Left lobe of liver (tissue), 2 donors: Measurements from ENCODE around the gene ZFR2. TPM values are rescaled to one million over a fixed set of nuclear protein-coding genes. Genes with fewer than 3 reads are reported as not detected.

Source experiments
- ATAC-seq: fragments of 200-7000 bp; cut with Tn5 transposase; one replicate; pipeline ENCODE4 v1.9.1; 2020; ENCODE audit warnings: mild to moderate bottlenecking, moderate library complexity
- DNase-seq: peaks from one replicate; pipeline ENCODE4 v3.0.0-alpha.2; 2020; ENCODE audit warnings: low spot score
- total RNA-seq: library from RNA; stranded (reverse); gene quantifications from one replicate; pipeline ENCODE4 v1.2.1, GENCODE V29; 2021
- donor health status: DM: no; HTN: no; CAD: no; lungs with moderate emphysema.
- donor health status: DM: no; HTN: yes; CAD: no.

Gene ZFR2
- total RNA-seq, 1 donor from 2014 or later, result not detected

DNA sequence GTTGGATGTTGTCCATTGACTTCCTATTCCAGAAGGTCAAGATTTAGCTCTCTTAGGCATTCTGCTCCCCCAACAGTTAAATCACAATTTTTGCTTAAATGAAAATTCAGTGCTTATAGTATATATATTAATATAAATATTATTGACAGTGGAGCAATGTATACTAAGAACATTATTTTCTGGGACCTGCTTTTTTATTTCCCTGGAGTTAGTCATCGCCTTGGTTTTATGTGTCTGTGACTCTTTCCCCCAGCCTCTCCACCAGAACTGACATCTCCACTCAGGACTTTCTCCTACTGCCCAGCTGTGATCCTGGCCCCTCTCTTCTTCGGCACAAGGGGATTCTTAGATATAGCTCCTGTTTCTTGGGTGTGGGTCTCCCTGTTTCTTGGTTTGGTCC lies 72.5 kb downstream of the ZFR2 start:
- no peak for DNase-seq
- ATAC-seq, result no peak

DNA sequence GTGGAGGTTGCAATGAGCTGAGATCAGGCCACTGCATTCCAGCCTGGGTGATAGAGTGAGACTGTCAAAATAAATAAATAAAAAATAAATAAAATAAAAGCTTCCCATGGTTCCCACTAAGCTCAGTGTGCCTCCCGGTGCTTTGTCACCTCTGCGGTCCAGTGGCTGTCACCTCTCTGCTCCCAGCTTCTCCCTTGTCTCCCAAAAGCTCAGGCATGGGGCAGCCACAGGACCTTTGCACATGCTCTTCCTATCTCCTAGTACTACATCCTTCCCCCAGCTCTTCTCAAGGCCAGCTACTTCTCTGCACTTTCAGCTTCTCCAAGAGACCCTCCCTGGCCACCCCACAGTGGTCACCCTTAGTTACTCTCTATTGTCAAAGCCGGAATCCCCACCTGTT lies 75.0 kb downstream of the ZFR2 start:
- ATAC-seq, result no peak
- DNase-seq, result no peak

DNA sequence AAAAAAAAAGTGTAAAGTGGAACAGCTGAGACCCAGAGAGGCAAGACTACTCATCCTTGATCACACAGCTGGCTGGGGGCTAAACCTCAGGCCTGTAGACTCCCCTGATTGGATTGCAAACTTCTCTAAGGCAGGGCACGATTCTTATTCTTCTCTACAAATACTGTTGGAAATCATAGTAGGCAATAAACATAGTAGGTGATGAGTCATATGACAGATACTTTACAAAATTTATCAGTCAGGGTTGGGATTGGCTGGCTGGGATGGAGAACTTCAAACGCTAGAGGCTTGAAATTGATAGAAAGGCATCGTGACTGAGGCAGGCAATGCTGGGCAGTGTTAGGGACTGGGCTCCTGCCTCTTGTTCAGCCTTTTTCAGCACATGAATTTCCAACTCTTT lies 76.7 kb downstream of the ZFR2 start:
- ATAC-seq (no peak), DNase-seq (no peak)

DNA sequence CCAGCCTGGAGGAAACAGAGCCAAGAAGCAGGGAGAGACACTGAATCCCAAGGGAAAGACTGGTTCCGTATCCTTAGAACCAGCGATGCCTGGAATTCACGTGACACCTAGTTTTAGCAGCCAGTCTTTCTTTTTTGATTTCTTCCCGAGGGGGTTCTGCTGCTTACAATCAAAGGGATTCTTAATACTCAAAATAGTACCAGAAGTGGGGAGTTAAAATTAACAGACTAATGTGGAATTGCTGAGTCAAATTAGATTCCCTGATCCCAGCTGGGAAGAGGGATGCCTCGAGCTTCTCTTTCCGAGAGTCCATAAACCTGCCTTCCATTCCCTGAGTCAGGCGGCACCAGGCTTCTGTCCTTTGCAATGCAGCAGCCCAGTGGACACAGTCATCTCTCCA lies 77.9 kb downstream of the ZFR2 start:
- DNase-seq (no peak), ATAC-seq (no peak)

DNA sequence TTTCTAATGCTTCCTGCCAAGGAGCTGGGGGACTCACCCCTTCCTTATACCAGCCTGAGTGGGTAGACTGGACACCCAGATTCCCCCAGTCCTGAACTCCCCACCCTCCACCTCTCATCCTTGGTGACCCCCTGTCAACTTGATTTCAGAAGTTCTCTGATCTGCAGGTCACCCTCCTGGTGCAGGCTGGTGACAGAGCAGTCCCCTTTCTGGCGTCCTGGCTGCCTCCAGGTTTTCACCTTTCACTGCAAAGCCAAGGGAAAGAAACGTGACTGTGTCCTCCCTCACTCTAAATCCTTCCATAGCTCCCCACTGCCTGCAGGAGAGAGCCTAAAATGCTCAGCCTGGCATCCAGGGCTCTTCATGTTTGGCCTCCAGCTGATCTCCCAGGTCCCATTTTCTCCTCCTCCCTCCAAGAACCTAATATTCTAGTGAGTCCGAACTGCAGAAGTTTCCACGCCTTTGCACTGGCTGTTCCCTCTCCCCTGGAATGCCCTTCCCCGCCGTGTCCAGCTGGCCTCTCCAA lies 78.6 kb downstream of the ZFR2 start:
- ATAC-seq (no peak), DNase-seq (no peak)

DNA sequence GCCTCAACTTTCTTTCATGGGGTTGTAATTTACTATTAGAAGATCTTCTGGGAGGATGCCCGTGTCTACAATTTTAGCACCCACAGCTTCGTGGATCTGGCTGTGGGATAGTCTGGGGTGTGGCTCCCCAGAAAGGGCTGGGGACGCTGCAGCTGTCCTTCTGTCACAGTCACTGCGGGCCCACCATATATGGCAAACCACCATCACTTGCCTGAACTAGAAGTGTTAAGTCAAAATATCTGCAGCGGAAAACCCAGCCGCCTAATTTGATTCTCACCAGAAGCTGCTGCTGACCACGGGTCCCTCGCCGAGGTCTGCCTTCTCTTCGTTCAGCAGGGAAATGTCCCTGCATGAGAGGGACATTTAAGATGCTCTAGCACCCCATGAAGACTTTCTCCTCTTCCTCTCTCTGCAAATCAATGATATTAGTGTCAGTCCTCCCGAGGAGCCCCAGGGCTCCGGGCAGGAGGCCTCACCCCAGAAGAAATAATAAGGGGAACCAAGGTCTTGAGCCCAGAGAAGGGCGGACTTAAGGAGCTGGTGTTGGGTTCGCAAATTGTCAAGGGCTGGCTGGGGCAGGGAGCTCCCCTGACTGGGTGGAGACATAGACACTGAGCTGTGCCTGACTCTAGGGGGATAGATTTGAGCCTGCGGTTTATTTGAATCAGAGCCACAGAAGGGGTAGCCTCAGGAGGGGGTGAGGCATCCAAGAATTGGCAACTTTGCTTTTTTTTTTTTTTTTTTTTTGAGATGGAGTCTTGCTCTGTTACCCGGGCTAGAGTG lies 79.7 kb downstream of the ZFR2 start:
- no peak for DNase-seq
- ATAC-seq, result no peak

DNA sequence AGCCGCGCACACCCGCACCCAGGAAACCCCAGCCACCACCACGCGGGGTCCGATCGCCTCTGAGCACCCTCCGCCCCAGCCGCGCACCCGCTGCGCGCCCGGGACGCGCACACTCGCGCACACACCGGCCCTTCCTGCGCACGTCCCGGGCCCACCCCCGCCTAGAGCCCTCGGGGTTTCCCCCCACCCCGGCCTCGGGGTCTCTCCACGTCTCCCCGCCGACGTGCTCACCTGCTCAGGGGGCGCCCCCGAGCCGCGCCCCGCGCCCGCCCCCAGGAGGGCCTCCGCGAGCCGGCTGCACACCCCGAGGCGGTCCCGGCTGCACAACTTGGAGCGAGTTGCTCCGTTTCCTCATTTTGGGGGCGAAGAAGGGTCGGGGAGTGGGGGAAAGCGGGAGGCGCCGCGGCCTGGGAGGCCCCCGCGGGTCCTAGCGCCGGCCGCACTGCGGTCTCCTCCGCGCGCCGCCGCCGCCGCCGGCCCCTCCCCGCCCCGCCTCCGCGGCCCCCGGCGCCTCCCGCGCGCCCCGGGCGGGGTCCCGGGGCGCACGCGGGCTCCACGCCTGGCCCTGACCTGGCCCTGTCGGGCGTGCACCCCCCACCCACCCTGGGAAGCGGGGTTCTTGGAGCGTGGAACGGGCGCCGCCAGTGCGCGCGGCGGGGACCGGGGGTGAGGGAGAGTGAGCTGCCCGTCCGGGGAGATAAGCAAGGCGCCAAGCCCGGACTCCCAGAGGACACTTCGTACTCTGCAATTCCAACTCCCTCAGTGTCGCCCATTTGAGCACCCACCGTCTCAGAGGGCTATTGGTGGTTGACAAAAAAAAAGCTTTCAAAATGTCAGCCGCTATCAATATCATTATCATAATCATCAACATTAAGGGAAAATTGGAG lies 82.7 kb downstream of the ZFR2 start, which contains the start of gene MATK:
MATK (minus strand) TSS at position 444 of the 887 bp plus-strand sequence. CDS start 1,246 bp downstream, outside the sequence.
- DNase-seq (no peak), ATAC-seq (peak; percentile 14)

DNA sequence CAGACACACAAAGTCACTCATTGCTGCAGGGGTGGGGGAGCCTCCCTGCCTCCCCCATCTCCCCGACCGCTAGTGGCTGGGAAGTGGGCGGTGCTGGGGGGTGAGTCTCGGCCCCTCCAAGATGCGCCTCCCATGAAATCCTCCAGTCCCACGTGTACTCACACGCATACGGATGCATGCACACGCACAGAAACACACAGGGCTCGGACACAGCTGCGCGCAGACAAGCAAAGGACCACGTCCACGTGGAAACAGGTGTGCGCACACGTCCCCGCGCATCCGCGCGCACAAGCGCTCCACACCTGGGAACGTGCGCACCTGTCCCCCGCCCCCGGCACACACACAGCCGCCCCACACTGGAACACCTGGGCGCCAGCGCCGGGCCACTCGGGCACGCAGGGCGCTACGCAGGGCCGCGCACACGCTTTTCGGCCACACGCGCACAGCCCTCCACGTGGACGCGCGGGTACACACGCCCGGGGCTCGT lies 83.3 kb downstream of the ZFR2 start:
- DNase-seq, result no peak
- ATAC-seq, result no peak

DNA sequence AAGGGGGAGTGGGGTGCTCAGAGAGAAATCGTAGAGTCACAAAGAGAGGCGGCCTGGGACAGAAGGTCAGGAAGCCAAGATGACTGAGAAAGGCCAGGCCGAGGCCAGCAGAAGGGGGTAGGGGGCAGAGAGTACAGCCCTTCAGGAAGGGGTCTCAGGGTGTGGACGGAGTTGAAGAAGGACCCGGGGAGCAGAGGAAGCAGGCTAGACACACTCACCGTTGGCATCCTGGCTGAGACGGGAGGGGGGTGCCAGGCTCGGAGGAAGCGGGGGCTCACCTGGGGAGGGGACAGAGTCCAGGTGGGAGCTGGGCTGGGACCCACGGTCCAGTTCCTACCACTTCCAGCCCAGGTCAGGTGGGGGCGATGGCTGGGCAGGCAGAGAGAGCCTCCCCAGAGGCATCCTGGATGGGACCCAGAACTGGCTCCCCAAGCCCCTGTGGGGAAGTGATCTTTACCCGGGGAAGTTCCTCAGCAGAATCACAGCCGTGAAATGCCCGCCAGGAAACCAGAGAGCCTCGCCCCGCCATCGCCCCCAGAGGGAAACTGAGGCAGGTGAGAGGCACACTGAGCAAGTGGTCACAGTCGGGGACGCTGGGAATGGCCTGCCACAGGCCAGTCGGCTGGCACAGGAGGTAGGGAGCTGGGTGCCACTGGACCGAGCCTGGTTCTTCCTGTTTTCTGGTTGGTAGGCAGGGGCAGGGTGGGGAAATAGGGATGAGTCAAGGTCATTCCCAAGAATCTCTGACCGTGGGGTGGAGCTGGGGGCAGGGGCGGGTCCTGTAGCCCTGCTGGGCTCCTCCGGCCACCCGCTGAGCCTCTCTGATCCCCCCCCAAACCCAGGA lies 84.0 kb downstream of the ZFR2 start:
- no peak for DNase-seq
- peak; percentile 28 for ATAC-seq

DNA sequence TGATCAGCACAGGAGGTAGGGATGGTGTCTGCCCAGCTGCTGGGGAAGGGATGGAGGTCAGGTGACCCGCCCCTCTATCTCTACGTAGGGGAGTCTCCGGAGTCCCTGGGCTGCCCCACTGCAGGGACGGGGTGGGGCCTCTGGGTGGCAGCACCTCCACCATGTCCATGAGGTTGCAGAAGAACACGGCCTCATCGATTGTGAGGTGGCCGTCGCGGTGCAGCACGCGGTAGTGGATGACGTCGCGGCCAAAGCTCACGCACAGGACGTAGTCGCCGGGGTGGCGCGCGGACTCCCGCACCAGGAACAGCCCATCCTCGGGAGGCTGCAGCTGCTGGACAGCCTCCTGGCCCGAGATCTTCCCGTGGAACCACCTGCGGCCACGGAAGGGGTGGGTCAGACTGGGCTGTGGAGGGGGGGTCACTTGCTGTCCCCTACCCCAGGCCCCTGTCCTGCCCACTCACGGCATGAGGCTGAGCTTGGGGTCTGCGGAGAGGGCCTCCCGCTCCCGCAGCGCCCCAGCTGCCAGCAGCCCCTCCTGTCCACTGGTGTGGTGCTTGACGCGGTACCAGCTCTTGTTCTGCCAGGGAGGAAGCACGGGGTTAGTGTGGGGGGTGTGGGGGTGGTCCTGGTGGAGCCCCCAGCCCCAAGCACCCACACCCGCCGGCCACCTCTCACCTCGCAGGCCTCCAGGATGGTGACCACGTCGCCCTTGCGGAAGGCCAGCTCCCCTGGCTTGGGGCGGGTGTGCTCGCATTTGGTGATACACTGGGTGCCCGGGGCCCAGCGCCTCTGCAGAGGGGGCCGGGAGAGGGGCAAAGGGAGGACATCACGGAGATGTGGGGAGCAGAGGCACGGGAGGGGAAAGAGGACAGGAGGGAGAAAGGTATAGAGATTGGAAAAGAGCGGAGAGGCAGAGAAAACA lies 84.9 kb downstream of the ZFR2 start:
- peak; percentile 79 for ATAC-seq
- DNase-seq, result no peak

DNA sequence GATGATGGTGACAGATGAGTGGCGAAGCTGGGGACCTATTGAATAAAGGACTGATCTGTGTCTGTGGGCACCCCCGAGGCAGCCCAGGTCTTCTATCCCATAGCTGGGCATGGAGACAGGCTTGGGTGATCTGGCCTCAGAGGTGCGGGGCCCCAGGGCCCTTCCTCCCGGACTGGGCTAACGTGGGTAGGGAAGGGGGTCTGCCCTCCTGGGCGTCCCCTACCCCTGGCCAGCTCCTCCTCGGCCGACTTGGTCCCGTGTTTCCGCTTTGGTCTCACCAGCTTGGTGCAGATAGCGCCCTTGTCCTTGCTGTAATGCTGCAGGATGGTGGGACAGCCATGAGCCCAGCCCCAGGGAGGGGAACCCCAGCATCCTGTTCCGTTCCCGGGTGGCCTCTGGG lies 85.9 kb downstream of the ZFR2 start:
- DNase-seq, result no peak
- ATAC-seq, result no peak

DNA sequence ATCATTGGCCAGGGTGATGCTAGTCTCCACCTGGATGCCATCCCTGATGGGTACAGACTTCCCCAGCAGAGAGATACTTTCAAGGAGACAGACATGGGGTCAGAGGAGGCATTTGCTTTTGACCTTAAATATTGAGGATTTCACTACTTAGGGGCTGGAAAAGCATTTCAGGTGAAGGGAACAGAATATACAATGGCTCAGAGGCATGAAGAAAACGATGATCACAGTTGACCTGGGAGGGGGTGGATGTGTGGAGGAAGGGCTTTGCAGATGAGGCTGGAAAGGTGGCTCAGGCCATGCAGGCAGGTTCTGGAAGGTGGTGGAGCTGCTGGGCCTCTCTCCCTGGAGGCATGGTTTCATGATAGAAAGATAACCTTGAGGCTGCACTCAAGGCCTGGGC lies 86.5 kb downstream of the ZFR2 start:
- DNase-seq (no peak), ATAC-seq (no peak)

DNA sequence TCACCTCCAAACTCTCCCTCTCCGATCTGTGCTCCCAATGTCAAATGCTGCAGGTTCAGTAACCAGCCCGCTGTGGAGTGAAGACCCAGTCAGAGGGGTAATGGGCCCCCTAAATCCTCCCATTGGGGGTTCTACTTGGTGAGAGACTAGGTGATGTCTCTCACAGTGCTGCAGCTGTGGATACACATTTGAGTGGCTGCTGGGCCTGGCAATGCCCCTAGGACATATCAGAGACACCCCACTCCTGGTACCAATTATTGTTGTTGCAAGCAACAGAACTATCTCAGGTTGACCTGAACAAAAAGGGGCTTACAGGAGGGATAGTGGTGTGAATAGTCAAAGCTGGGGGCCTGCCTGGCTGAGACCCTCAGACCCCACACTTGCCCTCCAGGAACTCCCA lies 87.2 kb downstream of the ZFR2 start:
- ATAC-seq (no peak), DNase-seq (no peak)

DNA sequence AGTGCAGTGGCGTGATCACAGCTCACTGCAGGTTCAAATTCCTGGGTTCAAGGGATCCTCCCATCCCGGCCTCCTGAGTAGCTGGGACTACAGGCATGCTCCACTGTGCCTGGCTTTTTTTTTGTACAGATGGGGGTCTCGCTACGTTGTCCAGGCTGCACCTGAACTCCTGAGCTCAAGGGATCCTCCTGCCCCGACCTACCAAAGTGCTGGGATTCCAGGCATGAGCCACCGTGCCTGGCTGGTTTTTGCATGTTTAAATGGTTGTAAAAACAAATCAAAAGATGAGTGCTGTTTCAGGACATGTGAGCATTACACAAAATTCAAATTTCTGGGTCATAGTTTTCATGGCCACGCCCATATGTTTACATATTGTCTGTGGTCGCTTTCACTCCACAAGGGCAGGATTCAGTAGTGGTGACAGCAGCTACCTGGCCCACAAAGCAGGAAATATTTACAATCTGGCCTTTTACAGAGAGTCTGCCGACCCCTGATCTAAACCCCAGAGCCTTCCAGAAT lies 88.0 kb downstream of the ZFR2 start:
- DNase-seq (no peak), ATAC-seq (no peak)

DNA sequence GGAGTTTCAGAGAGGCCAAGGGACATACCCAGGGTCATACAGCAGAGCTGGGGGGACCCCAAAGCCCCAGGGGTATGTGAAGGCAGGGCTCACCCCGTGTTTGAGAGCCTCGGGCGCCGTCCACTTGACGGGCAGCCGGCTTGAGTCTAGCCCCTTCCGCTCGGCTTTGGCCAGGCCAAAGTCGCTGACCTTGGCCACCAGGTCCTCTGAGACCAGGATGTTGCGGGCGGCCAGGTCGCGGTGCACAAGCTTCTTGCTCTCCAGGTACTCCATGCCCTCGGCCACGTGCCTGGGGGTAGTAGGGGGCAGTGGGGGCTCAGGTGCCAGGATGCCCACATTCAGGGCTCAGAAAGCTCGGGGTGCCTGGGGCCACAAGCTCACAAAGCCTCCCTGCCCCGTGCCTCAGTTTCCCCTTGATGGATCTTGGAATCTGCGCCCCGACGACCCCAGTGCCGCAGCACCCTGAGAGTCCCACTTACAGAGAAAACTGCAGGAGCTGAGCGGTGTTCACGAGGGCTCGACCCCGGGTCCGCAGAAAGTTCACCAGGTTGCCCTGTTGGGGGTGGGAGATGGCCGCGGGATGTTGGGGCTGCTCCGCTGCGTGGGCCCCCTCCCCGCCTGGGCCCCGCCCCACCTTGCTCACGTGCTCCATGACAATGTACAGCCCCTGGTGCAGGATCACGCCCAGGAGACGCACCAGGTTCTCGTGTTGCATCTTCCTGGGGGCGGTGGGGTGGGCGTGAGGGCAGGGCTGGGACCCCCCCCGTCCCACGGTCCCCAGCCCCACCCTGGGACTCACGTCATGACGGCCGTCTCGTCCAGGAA lies 89.7 kb downstream of the ZFR2 start:
- ATAC-seq, result no peak
- DNase-seq, result no peak

DNA sequence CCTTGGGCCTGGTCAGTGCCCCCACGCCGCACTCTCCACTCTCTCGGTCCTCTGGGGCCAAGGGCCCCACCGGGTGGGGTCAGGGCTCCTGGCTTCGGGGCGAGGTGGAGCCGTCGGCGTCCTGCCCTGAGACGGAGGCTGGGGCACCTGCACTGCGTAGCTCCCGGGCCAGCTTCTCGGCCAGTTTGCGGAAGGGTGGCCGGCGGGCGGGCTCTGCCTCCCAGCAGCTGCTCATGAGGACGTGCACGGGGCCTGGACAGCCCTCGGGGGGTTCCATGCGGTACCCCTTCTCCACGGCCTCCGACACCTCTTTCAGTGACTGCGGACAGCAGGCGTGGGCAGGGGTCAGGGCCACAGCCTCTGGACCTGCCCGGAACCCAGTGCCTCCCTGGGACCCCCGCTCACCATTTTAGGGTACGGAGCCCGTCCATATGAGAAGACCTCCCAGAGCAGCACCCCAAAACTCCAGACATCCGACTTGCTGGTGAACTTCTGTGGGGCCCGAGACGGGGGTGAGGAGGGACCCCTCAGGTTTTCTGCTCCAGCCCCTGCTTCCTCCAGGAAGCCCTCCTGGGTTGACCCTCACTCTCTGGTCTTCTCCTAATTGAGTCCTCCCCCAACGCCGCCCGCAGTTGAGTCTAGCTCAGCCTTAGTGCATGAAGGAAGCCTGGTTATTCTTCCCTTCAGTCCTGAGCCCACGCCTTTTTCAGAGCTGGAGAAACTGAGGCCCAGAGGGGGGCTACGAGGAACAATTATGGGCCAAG lies 90.6 kb downstream of the ZFR2 start:
- no peak for ATAC-seq
- no peak for DNase-seq

DNA sequence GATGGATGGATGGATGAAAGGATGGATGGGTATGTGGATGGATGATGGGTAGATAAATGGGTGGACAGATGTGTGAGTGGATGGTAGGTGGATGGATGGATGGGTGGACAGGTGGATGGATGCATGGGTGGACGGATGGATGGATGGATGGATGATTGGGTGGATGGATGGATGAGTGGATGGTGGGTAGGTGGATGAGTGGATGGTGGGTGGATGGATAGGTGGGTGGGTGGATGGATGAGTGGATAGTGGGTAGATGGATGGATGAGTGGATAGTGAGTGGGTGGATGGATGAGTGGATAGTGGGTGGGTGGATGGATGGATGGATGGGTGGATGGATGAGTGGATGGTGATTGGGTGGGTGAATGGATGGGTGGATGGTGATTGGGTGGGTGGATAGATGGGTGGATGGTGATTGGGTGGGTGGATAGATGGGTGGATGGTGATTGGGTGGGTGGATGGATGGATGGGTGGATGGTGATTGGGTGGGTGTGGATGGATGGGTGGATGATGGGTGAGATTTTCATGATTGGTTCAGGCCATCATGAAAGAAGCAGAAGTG lies 92.3 kb downstream of the ZFR2 start:
- no peak for DNase-seq
- ATAC-seq, result no peak
